ENCODE data around the gene DLX1. TPM values are rescaled to one million over a fixed set of nuclear protein-coding genes. Genes with fewer than 3 reads are reported as not detected.
A peak's percentile ranks its signal among the peaks of the same experiment; 100 is the strongest.

Gene DLX1
- total and polyA plus RNA-seq, 7 experiments from 2014 or later: not detected

- Histone ChIP-seq H3K4me3 (ENCODE audit: low read length) (no peak overlapping the region), H3K27ac (ENCODE audit: low read depth, low read length) (no peak overlapping the region), H3K36me3 (ENCODE audit: control insufficient read depth in 2 of 3, insufficient read depth in 3 of 3, low read length in 3 of 3) (no peaks in the 10 kb centered on the region), H3K27me3 (ENCODE audit: control insufficient read depth in 2 of 2, insufficient read depth in 2 of 2, low read length in 2 of 2) (no peaks in the 10 kb centered on the region), H3K4me1 (ENCODE audit: control insufficient read depth in 2 of 2, insufficient read depth in 2 of 2, low read length in 2 of 2) (no peaks in the 10 kb centered on the region), H3K9me3 (ENCODE audit: control insufficient read depth in 2 of 3, low read length in 3 of 3) (no peaks in the 10 kb centered on the region)
- ATAC-seq (no peak), DNase-seq (no peak)
- Mint-ChIP-seq H3K36me3 (peaks cover 2 to 39% (median 22%) of the 10 kb centered on the region in 5 donors), H3K27me3 (peaks cover 20 to 68% (median 22%) of the 10 kb centered on the region in 5 donors), H3K4me3 (no peak overlapping the region), H3K9me3 (peaks cover 0 to 2% (median 0%) of the 10 kb centered on the region in 11 donors), H3K4me1 (no peaks in the 10 kb centered on the region), H3K27ac (no peak overlapping the region)
- ChIA-PET POLR2A (interaction anchor here (0.7 to 0.9 kb wide), 2 partner anchors 18 to 61 kb away, joined by 3 to 4 read pairs; no protein-coding TSS in a partner anchor), CTCF (no interaction called here)
- intact Hi-C loops (cut with micrococcal nuclease): no loop called here
These were observed 11.8 kb upstream of the DLX1 start for GRCh38 chr2:172073518-172073917.

DNA sequence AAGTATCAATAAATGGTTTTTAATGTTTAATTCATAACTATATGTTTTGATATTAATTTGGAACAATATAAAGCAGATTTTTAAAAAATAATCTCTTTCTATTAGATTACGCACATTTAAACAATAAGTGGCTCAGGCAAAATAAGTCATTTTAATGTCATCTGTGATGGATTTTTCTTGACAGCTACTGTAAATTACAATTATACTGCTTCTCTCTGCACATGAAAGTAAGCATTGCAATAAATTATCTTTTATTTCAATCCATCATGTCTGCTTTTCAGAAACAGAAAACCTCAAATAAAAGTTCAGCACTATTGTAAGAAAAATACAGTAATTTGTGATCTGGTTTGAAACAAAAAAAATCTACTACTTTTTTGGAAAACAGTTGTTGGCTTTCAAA, 11.1 kb upstream of the DLX1 start:
- no peak overlapping the region for H3K4me3 Mint-ChIP-seq
- no peaks in the 10 kb centered on the region for H3K36me3 ChIP-seq (ENCODE audit: control insufficient read depth in 2 of 3, insufficient read depth in 3 of 3, low read length in 3 of 3)
- DNase-seq (no peak), ATAC-seq (no peak)
- H3K9me3 Mint-ChIP-seq: no peaks in the 10 kb centered on the region
- H3K4me1 ChIP-seq (ENCODE audit: control insufficient read depth in 2 of 2, insufficient read depth in 2 of 2, low read length in 2 of 2): no peaks in the 10 kb centered on the region
- no peak overlapping the region for H3K27ac ChIP-seq (ENCODE audit: low read depth, low read length)
- POLR2A ChIA-PET: interaction anchor here (0.7 kb wide), 1 partner anchor 60 kb away, joined by 4 read pairs; no protein-coding TSS in a partner anchor
- H3K9me3 ChIP-seq (ENCODE audit: control insufficient read depth in 2 of 3, low read length in 3 of 3): no peaks in the 10 kb centered on the region
- H3K36me3 Mint-ChIP-seq: peaks cover 2 to 34% (median 18%) of the 10 kb centered on the region in 5 donors
- no peak overlapping the region for H3K27ac Mint-ChIP-seq
- H3K27me3 ChIP-seq (ENCODE audit: control insufficient read depth in 2 of 2, insufficient read depth in 2 of 2, low read length in 2 of 2): peaks cover 0 to 3% of the 10 kb centered on the region in 2 donors
- H3K4me1 Mint-ChIP-seq: no peaks in the 10 kb centered on the region
- H3K27me3 Mint-ChIP-seq: peaks cover 21 to 71% (median 30%) of the 10 kb centered on the region in 5 donors
- CTCF ChIA-PET: no interaction called here
- intact Hi-C loops (cut with micrococcal nuclease): no loop called here
- no peak overlapping the region for H3K4me3 ChIP-seq (ENCODE audit: low read length)

- ChIA-PET POLR2A (interaction anchor here (0.6 to 1.0 kb wide), 2 partner anchors 16 to 174 kb away, joined by 3 read pairs; no protein-coding TSS in a partner anchor), CTCF (interaction anchor here (0.5 to 1.2 kb wide), 3 partner anchors 22 to 236 kb away, joined by 3 to 4 read pairs (median 4); no protein-coding TSS in a partner anchor)
- Mint-ChIP-seq H3K9me3 (peaks cover 0 to 34% (median 6%) of the 10 kb centered on the region in 11 donors), H3K4me1 (peaks cover 5 to 30% (median 20%) of the 10 kb centered on the region in 7 donors), H3K27ac (peak overlapping the region in 3 of 9 donors; percentile 74 to 86 (median 76)), H3K36me3 (peaks cover 0 to 8% (median 4%) of the 10 kb centered on the region in 5 donors), H3K4me3 (peak overlapping the region in 1 of 10 donors; percentile 70), H3K27me3 (peaks cover 57 to 87% (median 66%) of the 10 kb centered on the region in 5 donors)
- no peak overlapping the region for H3K27ac ChIP-seq (ENCODE audit: low read depth, low read length)
- no peaks in the 10 kb centered on the region for H3K36me3 ChIP-seq (ENCODE audit: control insufficient read depth in 2 of 3, insufficient read depth in 3 of 3, low read length in 3 of 3)
- DNase-seq: no peak
- peaks cover 18 to 19% of the 10 kb centered on the region in 2 donors for H3K4me1 ChIP-seq (ENCODE audit: control insufficient read depth in 2 of 2, insufficient read depth in 2 of 2, low read length in 2 of 2)
- peaks cover 48 to 50% of the 10 kb centered on the region in 2 donors for H3K27me3 ChIP-seq (ENCODE audit: control insufficient read depth in 2 of 2, insufficient read depth in 2 of 2, low read length in 2 of 2)
- peaks cover 0 to 9% (median 0%) of the 10 kb centered on the region in 3 experiments for H3K9me3 ChIP-seq (ENCODE audit: control insufficient read depth in 2 of 3, low read length in 3 of 3)
- intact Hi-C loops (cut with micrococcal nuclease): no loop called here
- no peak for ATAC-seq
- no peak overlapping the region for H3K4me3 ChIP-seq (ENCODE audit: low read length)
These were observed 5.9 kb upstream of the DLX1 start for GRCh38 chr2:172079416-172079815.

DNA sequence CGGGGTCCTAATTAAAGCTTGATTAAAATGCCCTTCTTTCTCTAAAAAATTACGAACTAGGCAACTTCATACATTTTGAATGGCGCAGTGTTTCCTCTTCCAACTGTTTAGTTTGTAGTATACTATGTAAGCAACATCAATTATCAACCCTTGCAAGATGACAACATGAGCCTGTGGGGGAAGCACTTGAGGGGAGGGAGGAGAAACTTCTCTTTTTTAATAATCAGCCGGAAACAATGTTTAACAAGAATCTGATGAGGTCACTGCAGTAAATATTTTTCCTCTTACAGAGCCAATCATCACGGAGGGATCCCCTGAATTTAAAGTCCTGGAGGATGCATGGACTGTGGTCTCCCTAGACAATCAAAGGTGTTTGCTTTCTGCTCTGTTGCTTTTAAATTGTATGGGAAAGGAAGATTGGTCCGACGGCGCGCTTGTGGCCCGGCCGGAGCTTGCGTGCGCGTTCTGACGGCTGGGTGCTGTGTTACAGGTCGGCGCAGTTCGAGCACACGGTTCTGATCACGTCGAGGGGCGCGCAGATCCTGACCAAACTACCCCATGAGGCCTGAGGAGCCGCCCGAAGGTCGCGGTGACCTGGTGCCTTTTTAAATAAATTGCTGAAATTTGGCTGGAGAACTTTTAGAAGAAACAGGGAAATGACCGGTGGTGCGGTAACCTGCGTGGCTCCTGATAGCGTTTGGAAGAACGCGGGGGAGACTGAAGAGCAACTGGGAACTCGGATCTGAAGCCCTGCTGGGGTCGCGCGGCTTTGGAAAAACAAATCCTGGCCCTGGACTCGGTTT, 5.3 kb upstream of the DLX1 start:
- Mint-ChIP-seq H3K36me3 (peaks cover 0 to 8% (median 4%) of the 10 kb centered on the region in 5 donors), H3K4me3 (peak overlapping the region in 5 of 10 donors; percentile 29 to 70 (median 68)), H3K9me3 (peaks cover 0 to 34% (median 6%) of the 10 kb centered on the region in 11 donors), H3K4me1 (peaks cover 7 to 36% (median 24%) of the 10 kb centered on the region in 7 donors), H3K27ac (peak overlapping the region in 8 of 9 donors; percentile 34 to 86 (median 74)), H3K27me3 (peaks cover 60 to 89% (median 66%) of the 10 kb centered on the region in 5 donors)
- ChIA-PET POLR2A (interaction anchor here (0.6 to 1.0 kb wide), 2 partner anchors 16 to 175 kb away, joined by 3 read pairs; no protein-coding TSS in a partner anchor), CTCF (interaction anchor here (0.7 to 1.2 kb wide), 2 partner anchors 22 to 237 kb away, joined by 3 to 4 read pairs; no protein-coding TSS in a partner anchor)
- H3K27me3 ChIP-seq (ENCODE audit: control insufficient read depth in 2 of 2, insufficient read depth in 2 of 2, low read length in 2 of 2): peaks cover 53 to 56% of the 10 kb centered on the region in 2 donors
- H3K27ac ChIP-seq (ENCODE audit: low read depth, low read length): no peak overlapping the region
- peak; percentile 65 for ATAC-seq
- peaks cover 0 to 9% (median 0%) of the 10 kb centered on the region in 3 experiments for H3K9me3 ChIP-seq (ENCODE audit: control insufficient read depth in 2 of 3, low read length in 3 of 3)
- peak in 3 of 9 donors; percentile 9 to 21 (median 9) for DNase-seq
- no peaks in the 10 kb centered on the region for H3K36me3 ChIP-seq (ENCODE audit: control insufficient read depth in 2 of 3, insufficient read depth in 3 of 3, low read length in 3 of 3)
- intact Hi-C loops (cut with micrococcal nuclease): loop anchor here (5.0 to 10.0 kb wide), 2 partner anchors 138 to 1365 kb away; partner anchors contain the start of gene SP5 (in 1 of the 2)
- H3K4me1 ChIP-seq (ENCODE audit: control insufficient read depth in 2 of 2, insufficient read depth in 2 of 2, low read length in 2 of 2): peaks cover 24 to 25% of the 10 kb centered on the region in 2 donors
- H3K4me3 ChIP-seq (ENCODE audit: low read length): no peak overlapping the region

DNA sequence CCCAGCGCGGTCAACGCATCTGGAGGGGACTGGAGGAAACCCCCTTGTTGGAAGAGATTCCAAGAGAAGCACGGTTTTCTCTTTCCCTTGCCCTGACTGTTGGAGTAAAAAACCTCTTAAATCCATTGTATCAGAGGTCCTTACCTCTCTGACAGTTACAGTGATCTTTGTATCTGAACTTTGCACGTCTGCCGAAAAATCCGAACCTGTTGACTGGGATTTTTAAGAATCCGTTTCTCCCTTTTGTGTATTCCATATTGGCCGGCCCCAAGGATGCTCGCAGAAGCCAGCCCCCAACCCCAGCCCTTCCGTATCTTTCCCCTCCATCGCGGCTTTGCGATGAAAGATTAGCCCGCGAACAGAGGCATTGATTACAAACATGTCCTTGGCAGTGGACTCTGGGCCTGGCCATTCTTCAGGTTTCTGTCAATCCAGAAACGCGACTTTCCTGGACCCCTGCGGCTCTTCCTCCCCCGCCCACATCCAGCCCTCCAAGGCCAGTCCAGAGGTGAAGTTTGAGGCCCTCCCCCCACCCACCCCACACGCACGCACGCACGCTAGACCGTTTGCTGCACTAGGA, 4.6 kb upstream of the DLX1 start:
- ChIA-PET CTCF (no interaction called here), POLR2A (interaction anchor here (1.0 to 3.7 kb wide), 2 partner anchors 12 to 15 kb away, joined by 3 to 21 read pairs; no protein-coding TSS in a partner anchor)
- Histone ChIP-seq H3K27ac (ENCODE audit: low read depth, low read length) (no peak overlapping the region), H3K4me1 (ENCODE audit: control insufficient read depth in 2 of 2, insufficient read depth in 2 of 2, low read length in 2 of 2) (peaks cover 29 to 32% of the 10 kb centered on the region in 2 donors), H3K27me3 (ENCODE audit: control insufficient read depth in 2 of 2, insufficient read depth in 2 of 2, low read length in 2 of 2) (peaks cover 59 to 63% of the 10 kb centered on the region in 2 donors), H3K4me3 (ENCODE audit: low read length) (no peak overlapping the region), H3K36me3 (ENCODE audit: control insufficient read depth in 2 of 3, insufficient read depth in 3 of 3, low read length in 3 of 3) (no peaks in the 10 kb centered on the region), H3K9me3 (ENCODE audit: control insufficient read depth in 2 of 3, low read length in 3 of 3) (peaks cover 0 to 9% (median 0%) of the 10 kb centered on the region in 3 experiments)
- H3K27me3 Mint-ChIP-seq: peaks cover 63 to 89% (median 69%) of the 10 kb centered on the region in 5 donors
- DNase-seq (peak in 3 of 9 donors; percentile 8 to 16 (median 14)), ATAC-seq (no peak)
- H3K4me3 Mint-ChIP-seq: peak overlapping the region in 5 of 10 donors; percentile 33 to 73 (median 33)
- H3K36me3 Mint-ChIP-seq: peaks cover 0 to 8% (median 4%) of the 10 kb centered on the region in 5 donors
- intact Hi-C loops (cut with micrococcal nuclease): loop anchor here (5.0 to 10.0 kb wide), 2 partner anchors 138 to 1366 kb away; partner anchors contain the start of gene SP5 (in 1 of the 2)
- H3K27ac Mint-ChIP-seq: peak overlapping the region in 8 of 9 donors; percentile 59 to 91 (median 73)
- peaks cover 0 to 39% (median 6%) of the 10 kb centered on the region in 11 donors for H3K9me3 Mint-ChIP-seq
- peaks cover 14 to 43% (median 30%) of the 10 kb centered on the region in 7 donors for H3K4me1 Mint-ChIP-seq
